ENCODE results near the gene ADAMTS16.

GRCh38 chr5:5257353-5257752, 117.2 kb downstream of the ADAMTS16 start:
- no peak for TF ChIP-seq CTCF (IDR thresholded peaks at IDR 0.05)
- TF ChIP-seq POLR2AphosphoS5 (IDR thresholded peaks at IDR 0.05) = no peak
